Esophagus squamous epithelium (tissue), 5 donors: ENCODE results near the gene CALU. TPM values are rescaled to one million over a fixed set of nuclear protein-coding genes. Genes with fewer than 3 reads are reported as not detected.

Experiments used
- DNase-seq: peaks from one replicate; lab custom pipeline; 2025; lab: John Stamatoyannopoulos, UW
- H3K27ac ChIP-seq, 4 donors: fragments of 200-600 bp; sonication (generic); one replicate each; pipeline ENCODE4 v1.5.1; 2016 to 2019; ENCODE audit warnings: mild to moderate bottlenecking in 1 of 4
- H3K27me3 ChIP-seq, 4 donors: fragments of 200-600 bp; sonication (generic); 1 replicate in 3 of 4; 2 replicates in 1 of 4; pipeline versions ENCODE4 v1.5.1 to v1.6.0; 2017 to 2021; ENCODE audit warnings: antibody characterized with exemption in 1 of 4
- H3K36me3 ChIP-seq, 3 donors: fragments of 200-600 bp; sonication (generic); one replicate each; pipeline ENCODE4 v1.5.1; 2016 to 2019
- H3K4me1 ChIP-seq, 3 donors: fragments of 200-600 bp; sonication (generic); one replicate each; pipeline ENCODE4 v1.5.1; 2017 to 2019
- H3K4me3 ChIP-seq, 4 donors: fragments of 200-600 bp; sonication (generic); 1 replicate in 3 of 4; 2 replicates in 1 of 4; pipeline ENCODE4 v1.5.1; 2016 to 2019; ENCODE audit warnings: mild to moderate bottlenecking in 2 of 4, moderate library complexity in 1 of 4
- H3K9me3 ChIP-seq, 3 donors: fragments of 200-600 bp; sonication (generic); one replicate each; pipeline ENCODE4 v1.5.1; 2016 to 2019
- CTCF ChIP-seq, 6 experiments: fragments of 450-650 bp in 4 of 6; fragments of 200-600 bp in 2 of 6; sonication (generic) in 2 of 6; IDR thresholded peaks; one replicate each; pipeline ENCODE4 v1.5.1; 2016 to 2019; ENCODE audit warnings: antibody characterized with exemption in 6 of 6, mild to moderate bottlenecking in 4 of 6, moderate library complexity in 4 of 6
- POLR2A ChIP-seq, 4 donors: fragments of 450-650 bp; IDR thresholded peaks; one replicate each; pipeline ENCODE4 v1.6.1; 2017; ENCODE audit warnings: antibody characterized with exemption in 4 of 4, mild to moderate bottlenecking in 4 of 4, moderate library complexity in 3 of 4
- WGBS, 2 donors: methylation state at CpG; one replicate each; pipeline ENCODE4 v1.1.5; 2018; 5-methylcytosine and 5-hydroxymethylcytosine counted together
- intact Hi-C: fragments of 100-400 bp; cut with DNase I; formaldehyde crosslinking; loops from one replicate; pipeline ENCODE4 v1.15.0; 2022
- total RNA-seq, 4 donors: library from RNA; depleted of rRNA; stranded (reverse); fragments of >200 nt; gene quantifications; one replicate each; pipeline ENCODE4 v1.1.0, GENCODE V29; 2016
- donor health status: DM: yes; HTN: yes; CAD: no.

CALU gene
- total RNA-seq = 10 to 100 TPM; 23.5 to 66.6 (median 50.8) TPM

GRCh38 chr7:128739048-128739962, at the start of gene CALU:
CALU (plus strand) TSS chr7:128739359; CDS start chr7:128748584, 9,225 bp downstream.
- peaks cover 13 to 56% (median 23%) of the 10 kb centered on the region in 3 donors for H3K4me1 ChIP-seq
- peak within 1 kb of the TSS; percentile 73 to 100 (median 90) for H3K4me3 ChIP-seq
- TF ChIP-seq POLR2A (IDR thresholded peaks at IDR 0.05) (peak in 3 of 4 donors; percentile 64 to 92 (median 82)), CTCF (IDR thresholded peaks at IDR 0.05) (no peak)
- 0 to 3% methylated on average over 6 to 37 of the region's 74 CpGs for WGBS, 2 donors
- intact Hi-C loops = no loop called here
- no peaks in the 10 kb centered on the region for H3K36me3 ChIP-seq
- no peaks in the 10 kb centered on the region for H3K27me3 ChIP-seq
- H3K27ac ChIP-seq = peak within 1 kb of the TSS; percentile 82 to 99 (median 94)
- H3K9me3 ChIP-seq = no peaks in the 10 kb centered on the region
- peak; percentile 81 for DNase-seq

GRCh38 chr7:128691227-128691626, 47.9 kb upstream of the CALU start:
- DNase-seq = no peak
- H3K9me3 ChIP-seq = no peaks in the 10 kb centered on the region
- WGBS, 2 donors = 70 to 77% methylated on average over 1 of the region's 1 CpG
- peaks cover 0 to 17% (median 0%) of the 10 kb centered on the region in 4 donors for H3K27me3 ChIP-seq
- H3K4me1 ChIP-seq = no peaks in the 10 kb centered on the region
- no peak overlapping the region for H3K4me3 ChIP-seq
- TF ChIP-seq POLR2A (IDR thresholded peaks at IDR 0.05) (no peak), CTCF (IDR thresholded peaks at IDR 0.05) (no peak)
- no peaks in the 10 kb centered on the region for H3K36me3 ChIP-seq
- intact Hi-C loops = no loop called here
- H3K27ac ChIP-seq = no peak overlapping the region

GRCh38 chr7:128692623-128693270, 46.4 kb upstream of the CALU start:
- no peak overlapping the region for H3K27ac ChIP-seq
- H3K4me1 ChIP-seq = peaks cover 0 to 9% (median 6%) of the 10 kb centered on the region in 3 donors
- H3K27me3 ChIP-seq = peaks cover 0 to 32% (median 9%) of the 10 kb centered on the region in 4 donors
- no peaks in the 10 kb centered on the region for H3K36me3 ChIP-seq
- no peak for DNase-seq
- H3K4me3 ChIP-seq = no peak overlapping the region
- intact Hi-C loops = no loop called here
- WGBS, 2 donors = 64 to 69% methylated on average over 7 of the region's 7 CpGs
- TF ChIP-seq CTCF (IDR thresholded peaks at IDR 0.05) = no peak
- no peaks in the 10 kb centered on the region for H3K9me3 ChIP-seq

- H3K36me3 ChIP-seq = no peaks in the 10 kb centered on the region
- no peaks in the 10 kb centered on the region for H3K9me3 ChIP-seq
- no peak for TF ChIP-seq CTCF (IDR thresholded peaks at IDR 0.05)
- no peak for TF ChIP-seq POLR2A (IDR thresholded peaks at IDR 0.05)
- intact Hi-C loops = no loop called here
- peaks cover 4 to 40% (median 15%) of the 10 kb centered on the region in 4 donors for H3K27me3 ChIP-seq
- 82 to 88% methylated on average over 4 to 15 of the region's 19 CpGs for WGBS, 2 donors
- no peak overlapping the region for H3K4me3 ChIP-seq
- DNase-seq = no peak
- no peak overlapping the region for H3K27ac ChIP-seq
- H3K4me1 ChIP-seq = peaks cover 0 to 11% (median 6%) of the 10 kb centered on the region in 3 donors
Observed at GRCh38 chr7:128693373-128694015, 45.7 kb upstream of the CALU start.
